Breast epithelium (tissue), 3 donors: Measurements from ENCODE around the gene LY6G5B.

Source experiments
- POLR2A ChIP-seq: fragments of 450-650 bp; IDR thresholded peaks from one replicate; pipeline ENCODE4 v1.6.1; 2016; ENCODE audit warnings: antibody characterized with exemption, mild to moderate bottlenecking, moderate library complexity
- TF ChIP-seq, protein P1 (sequence below), 3 donors: fragments of 450-650 bp; IDR thresholded peaks; one replicate each; pipeline ENCODE4 v1.5.1; 2016 to 2017; ENCODE audit warnings: antibody characterized with exemption in 3 of 3, mild to moderate bottlenecking in 3 of 3, moderate library complexity in 3 of 3

- TF ChIP-seq, protein P1, sequence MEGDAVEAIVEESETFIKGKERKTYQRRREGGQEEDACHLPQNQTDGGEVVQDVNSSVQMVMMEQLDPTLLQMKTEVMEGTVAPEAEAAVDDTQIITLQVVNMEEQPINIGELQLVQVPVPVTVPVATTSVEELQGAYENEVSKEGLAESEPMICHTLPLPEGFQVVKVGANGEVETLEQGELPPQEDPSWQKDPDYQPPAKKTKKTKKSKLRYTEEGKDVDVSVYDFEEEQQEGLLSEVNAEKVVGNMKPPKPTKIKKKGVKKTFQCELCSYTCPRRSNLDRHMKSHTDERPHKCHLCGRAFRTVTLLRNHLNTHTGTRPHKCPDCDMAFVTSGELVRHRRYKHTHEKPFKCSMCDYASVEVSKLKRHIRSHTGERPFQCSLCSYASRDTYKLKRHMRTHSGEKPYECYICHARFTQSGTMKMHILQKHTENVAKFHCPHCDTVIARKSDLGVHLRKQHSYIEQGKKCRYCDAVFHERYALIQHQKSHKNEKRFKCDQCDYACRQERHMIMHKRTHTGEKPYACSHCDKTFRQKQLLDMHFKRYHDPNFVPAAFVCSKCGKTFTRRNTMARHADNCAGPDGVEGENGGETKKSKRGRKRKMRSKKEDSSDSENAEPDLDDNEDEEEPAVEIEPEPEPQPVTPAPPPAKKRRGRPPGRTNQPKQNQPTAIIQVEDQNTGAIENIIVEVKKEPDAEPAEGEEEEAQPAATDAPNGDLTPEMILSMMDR (IDR thresholded peaks at IDR 0.05) = no peak
- TF ChIP-seq POLR2A = no peak
Measured at GRCh38 chr6:31657406-31658157, 12.2 kb upstream of the LY6G5B start.
